Measurements from ENCODE around the gene LHFPL5.

Gene LHFPL5

DNA sequence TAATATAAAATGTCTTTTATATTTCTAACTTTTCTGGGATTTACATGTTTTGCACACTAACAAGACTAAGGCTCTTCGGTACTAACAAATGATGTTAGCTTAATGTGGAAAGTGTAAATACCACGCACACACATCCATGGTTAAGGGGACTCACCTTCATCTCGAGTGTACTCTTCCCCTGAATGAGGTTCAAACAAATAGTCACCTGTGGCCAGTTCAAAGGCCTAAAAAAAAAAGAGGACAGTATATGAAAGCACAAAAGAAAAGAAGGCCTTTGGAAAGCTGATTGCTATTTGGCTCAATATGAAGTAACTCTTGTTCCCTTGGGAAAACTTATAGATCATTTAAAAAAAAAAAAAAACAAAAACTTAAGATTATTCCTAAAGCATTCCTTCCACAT lies 37.2 kb downstream of the LHFPL5 start:
- Histone ChIP-seq H3K4me1 (ENCODE audit: insufficient read depth, low read length) (no peaks in the 10 kb centered on the region), H3K9ac (ENCODE audit: low read depth, low read length) (no peak overlapping the region), H4K20me1 (ENCODE audit: insufficient read depth, low read length) (no peaks in the 10 kb centered on the region), H3K9me3 (ENCODE audit: insufficient read depth, low read length, severe bottlenecking) (no peaks in the 10 kb centered on the region), H3K79me2 (ENCODE audit: insufficient read depth, low read length) (no peaks in the 10 kb centered on the region), H2AFZ (ENCODE audit: low read depth, low read length) (no peak overlapping the region), H3K4me2 (ENCODE audit: insufficient read depth, low read length) (no peak overlapping the region), H3K36me3 (ENCODE audit: insufficient read depth, low read length) (peaks cover 80% of the 10 kb centered on the region), H3K4me3 (ENCODE audit: low read depth in 1 of 2, low read length in 2 of 2) (no peak overlapping the region), H3K27ac (ENCODE audit: low read length) (no peak overlapping the region), H3K27me3 (ENCODE audit: insufficient read depth, low read length, poor library complexity) (no peaks in the 10 kb centered on the region)
- DNase-seq, result no peak
- ATAC-seq (ENCODE audit: insufficient read depth, low read depth), result no peak
- TF ChIP-seq EZH2 (IDR thresholded peaks at IDR 0.05; ENCODE audit: borderline replicate concordance, low read depth, low read length, severe bottlenecking), result no peak
- TF ChIP-seq, protein P1, sequence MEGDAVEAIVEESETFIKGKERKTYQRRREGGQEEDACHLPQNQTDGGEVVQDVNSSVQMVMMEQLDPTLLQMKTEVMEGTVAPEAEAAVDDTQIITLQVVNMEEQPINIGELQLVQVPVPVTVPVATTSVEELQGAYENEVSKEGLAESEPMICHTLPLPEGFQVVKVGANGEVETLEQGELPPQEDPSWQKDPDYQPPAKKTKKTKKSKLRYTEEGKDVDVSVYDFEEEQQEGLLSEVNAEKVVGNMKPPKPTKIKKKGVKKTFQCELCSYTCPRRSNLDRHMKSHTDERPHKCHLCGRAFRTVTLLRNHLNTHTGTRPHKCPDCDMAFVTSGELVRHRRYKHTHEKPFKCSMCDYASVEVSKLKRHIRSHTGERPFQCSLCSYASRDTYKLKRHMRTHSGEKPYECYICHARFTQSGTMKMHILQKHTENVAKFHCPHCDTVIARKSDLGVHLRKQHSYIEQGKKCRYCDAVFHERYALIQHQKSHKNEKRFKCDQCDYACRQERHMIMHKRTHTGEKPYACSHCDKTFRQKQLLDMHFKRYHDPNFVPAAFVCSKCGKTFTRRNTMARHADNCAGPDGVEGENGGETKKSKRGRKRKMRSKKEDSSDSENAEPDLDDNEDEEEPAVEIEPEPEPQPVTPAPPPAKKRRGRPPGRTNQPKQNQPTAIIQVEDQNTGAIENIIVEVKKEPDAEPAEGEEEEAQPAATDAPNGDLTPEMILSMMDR (IDR thresholded peaks at IDR 0.05; ENCODE audit: borderline replicate concordance, extremely low read depth, low read length, poor library complexity, severe bottlenecking), result no peak

DNA sequence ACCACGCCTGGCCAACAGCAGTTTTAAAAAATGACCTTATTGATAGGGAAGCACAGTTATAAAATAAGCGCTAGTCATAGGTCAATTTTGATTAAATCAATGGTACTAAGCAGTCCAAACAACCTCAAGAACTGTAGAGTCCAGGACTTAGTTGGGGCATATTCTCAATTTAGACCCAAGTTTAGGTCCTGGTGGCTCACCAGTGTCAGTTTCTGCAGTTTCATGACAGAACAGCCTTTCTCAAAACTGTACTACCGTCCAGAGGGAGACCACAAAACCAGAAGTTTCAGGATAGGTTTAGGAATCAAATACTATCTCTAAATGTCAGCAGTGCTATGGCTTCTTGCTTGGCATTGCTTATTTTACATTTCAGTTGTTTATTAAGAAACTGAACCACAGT lies 39.1 kb downstream of the LHFPL5 start:
- H4K20me1 ChIP-seq (ENCODE audit: insufficient read depth, low read length), result no peaks in the 10 kb centered on the region
- H3K36me3 ChIP-seq (ENCODE audit: insufficient read depth, low read length), result peaks cover 80% of the 10 kb centered on the region
- H3K4me3 ChIP-seq (ENCODE audit: low read depth in 1 of 2, low read length in 2 of 2), result no peak overlapping the region
- no peak overlapping the region for H2AFZ ChIP-seq (ENCODE audit: low read depth, low read length)
- no peaks in the 10 kb centered on the region for H3K79me2 ChIP-seq (ENCODE audit: insufficient read depth, low read length)
- no peak overlapping the region for H3K4me2 ChIP-seq (ENCODE audit: insufficient read depth, low read length)
- ATAC-seq (ENCODE audit: insufficient read depth, low read depth) (no peak), DNase-seq (no peak)
- H3K9me3 ChIP-seq (ENCODE audit: insufficient read depth, low read length, severe bottlenecking), result no peaks in the 10 kb centered on the region
- H3K9ac ChIP-seq (ENCODE audit: low read depth, low read length), result no peak overlapping the region
- TF ChIP-seq EZH2 (IDR thresholded peaks at IDR 0.05; ENCODE audit: borderline replicate concordance, low read depth, low read length, severe bottlenecking), result no peak
- TF ChIP-seq, protein P1 (IDR thresholded peaks at IDR 0.05; ENCODE audit: borderline replicate concordance, extremely low read depth, low read length, poor library complexity, severe bottlenecking), result no peak
- H3K27ac ChIP-seq (ENCODE audit: low read length), result no peak overlapping the region
- no peaks in the 10 kb centered on the region for H3K27me3 ChIP-seq (ENCODE audit: insufficient read depth, low read length, poor library complexity)
- H3K4me1 ChIP-seq (ENCODE audit: insufficient read depth, low read length), result no peaks in the 10 kb centered on the region

DNA sequence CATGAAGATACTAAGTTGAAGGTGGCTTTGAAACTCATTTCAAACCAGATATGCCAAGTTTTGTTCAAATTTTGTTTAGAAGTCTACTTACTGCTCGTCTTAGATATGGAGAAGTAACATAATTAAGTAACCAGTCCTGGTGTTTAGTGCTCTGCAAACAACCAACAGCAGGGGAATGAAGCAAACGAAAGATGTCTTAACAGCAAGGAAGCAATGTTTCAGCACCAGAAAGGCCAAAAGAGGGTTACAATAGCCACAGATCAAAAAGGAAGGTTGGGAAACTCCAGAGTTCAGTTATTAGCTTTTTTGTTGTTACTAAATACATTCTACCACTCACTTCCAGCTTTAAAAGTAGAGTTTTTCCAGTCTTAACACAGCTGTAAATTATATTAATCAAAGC lies 45.1 kb downstream of the LHFPL5 start:
- Histone ChIP-seq H4K20me1 (ENCODE audit: insufficient read depth, low read length) (no peaks in the 10 kb centered on the region), H3K9ac (ENCODE audit: low read depth, low read length) (no peak overlapping the region), H3K79me2 (ENCODE audit: insufficient read depth, low read length) (no peaks in the 10 kb centered on the region), H3K4me1 (ENCODE audit: insufficient read depth, low read length) (no peaks in the 10 kb centered on the region), H3K4me2 (ENCODE audit: insufficient read depth, low read length) (no peak overlapping the region), H3K27ac (ENCODE audit: low read length) (no peak overlapping the region), H3K4me3 (ENCODE audit: low read depth in 1 of 2, low read length in 2 of 2) (no peak overlapping the region), H3K27me3 (ENCODE audit: insufficient read depth, low read length, poor library complexity) (no peaks in the 10 kb centered on the region), H3K9me3 (ENCODE audit: insufficient read depth, low read length, severe bottlenecking) (no peaks in the 10 kb centered on the region), H2AFZ (ENCODE audit: low read depth, low read length) (no peak overlapping the region), H3K36me3 (ENCODE audit: insufficient read depth, low read length) (peaks cover 85% of the 10 kb centered on the region)
- TF ChIP-seq, protein P1 (IDR thresholded peaks at IDR 0.05; ENCODE audit: borderline replicate concordance, extremely low read depth, low read length, poor library complexity, severe bottlenecking), result no peak
- no peak for TF ChIP-seq EZH2 (IDR thresholded peaks at IDR 0.05; ENCODE audit: borderline replicate concordance, low read depth, low read length, severe bottlenecking)
- ATAC-seq (ENCODE audit: insufficient read depth, low read depth) (no peak), DNase-seq (no peak)

DNA sequence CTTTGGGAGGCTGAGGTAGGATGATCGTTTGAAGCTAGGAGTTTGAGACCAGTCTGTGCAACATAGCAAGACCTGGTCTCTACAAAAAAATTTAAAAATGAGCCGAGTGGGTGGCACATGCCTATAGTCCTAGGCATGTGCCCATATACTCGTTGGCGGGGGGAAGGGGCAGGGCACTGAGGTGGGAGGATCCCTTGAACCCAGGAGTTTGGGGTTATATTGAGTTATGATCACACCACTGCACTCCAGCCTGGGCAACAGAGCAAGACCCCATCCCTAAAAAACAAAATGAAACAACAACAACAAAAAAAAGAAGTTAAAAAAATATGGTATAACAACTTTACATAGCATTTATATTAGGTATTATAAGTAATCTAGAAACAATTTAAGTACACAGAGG lies 47.8 kb downstream of the LHFPL5 start:
- H3K9ac ChIP-seq (ENCODE audit: low read depth, low read length), result no peak overlapping the region

More for the DNA sequence above, 47.8 kb downstream of the LHFPL5 start:
- H2AFZ ChIP-seq (ENCODE audit: low read depth, low read length), result no peak overlapping the region
- no peak for ATAC-seq (ENCODE audit: insufficient read depth, low read depth)
- no peak overlapping the region for H3K4me3 ChIP-seq (ENCODE audit: low read depth in 1 of 2, low read length in 2 of 2)
- H3K4me1 ChIP-seq (ENCODE audit: insufficient read depth, low read length), result no peaks in the 10 kb centered on the region
- DNase-seq, result no peak
- H3K4me2 ChIP-seq (ENCODE audit: insufficient read depth, low read length), result no peak overlapping the region
- peaks cover 96% of the 10 kb centered on the region for H3K36me3 ChIP-seq (ENCODE audit: insufficient read depth, low read length)
- H3K27ac ChIP-seq (ENCODE audit: low read length), result no peak overlapping the region
- no peaks in the 10 kb centered on the region for H3K27me3 ChIP-seq (ENCODE audit: insufficient read depth, low read length, poor library complexity)
- no peaks in the 10 kb centered on the region for H3K79me2 ChIP-seq (ENCODE audit: insufficient read depth, low read length)
- no peaks in the 10 kb centered on the region for H4K20me1 ChIP-seq (ENCODE audit: insufficient read depth, low read length)
- no peaks in the 10 kb centered on the region for H3K9me3 ChIP-seq (ENCODE audit: insufficient read depth, low read length, severe bottlenecking)
- TF ChIP-seq, protein P1 (IDR thresholded peaks at IDR 0.05; ENCODE audit: borderline replicate concordance, extremely low read depth, low read length, poor library complexity, severe bottlenecking), result no peak
- no peak for TF ChIP-seq EZH2 (IDR thresholded peaks at IDR 0.05; ENCODE audit: borderline replicate concordance, low read depth, low read length, severe bottlenecking)

Measured in DND-41 (cell line).